K562 (cell line): ENCODE data around the gene MRPL2. TPM values are rescaled to one million over a fixed set of nuclear protein-coding genes. Genes with fewer than 3 reads are reported as not detected.

Experiments
- CC2D1A ChIP-seq: fragments of 450-650 bp; IDR thresholded peaks from 2 replicates; pipeline ENCODE4 v1.6.1; 2017; ENCODE audit warnings: mild to moderate bottlenecking
- FOXJ2 ChIP-seq: fragments of 200-800 bp; sonication (Bioruptor generic); IDR thresholded peaks from 2 replicates; pipeline ENCODE4 v1.6.1; 2016; ENCODE audit warnings: missing genetic modification characterization, missing compliant biosample characterization
- SMC3 ChIP-seq: conservative IDR thresholded peaks from 2 replicates; pipeline ENCODE4 v1.6.1; 2011; ENCODE audit warnings: low read depth, low read length, improper control_type of control experiment; ENCODE audit not compliant: insufficient read depth
- polyA plus RNA-seq, 8 experiments: library from polyadenylated mRNA; depleted of rRNA in 4 of 8; stranded (reverse) in 5 of 8; unstranded in 3 of 8; fragments of >200 nt; fragmentation: Nextera tagmentation in 2 of 8; fragmentation: Illumina TruSeq in 1 of 8; extraction: Ambion mirVana in 2 of 8; extraction: Trizol in 1 of 8; gene quantifications; 2 replicates each; pipeline versions ENCODE4 v1.2.1 to v1.2.3, GENCODE V29; 2011 to 2014; ENCODE audit warnings: inconsistent platforms in 1 of 8, missing spikeins in 1 of 8
- total RNA-seq, 7 experiments: library from RNA; depleted of rRNA in 6 of 7; stranded (reverse); fragments of >200 nt in 6 of 7; fragmentation: Illumina TruSeq in 2 of 7; extraction: Trizol in 2 of 7; gene quantifications; 2 replicates each; pipeline versions ENCODE4 v1.2.1 to v1.2.3, GENCODE V29; 2011 to 2021; ENCODE audit warnings: low replicate concordance in 1 of 7
- TF ChIP-seq, protein P1 (sequence below), 2 experiments: fragments of 450-650 bp in 1 of 2; sonication (generic) in 1 of 2; formaldehyde crosslinking in 1 of 2; IDR thresholded peaks; 2 replicates each; pipeline versions ENCODE4 v1.7.1 to v1.9.0; 2016 to 2022; ENCODE audit warnings: inconsistent platforms in 1 of 2, mild to moderate bottlenecking in 1 of 2, missing genetic modification reagents in 1 of 2
- TF ChIP-seq, protein P2 (sequence below): fragments of 200-800 bp; sonication (Bioruptor generic); IDR thresholded peaks from 2 replicates; pipeline ENCODE4 v1.6.1; 2017; ENCODE audit warnings: missing genetic modification characterization, missing compliant biosample characterization
- TF ChIP-seq, protein P3 (sequence below): conservative IDR thresholded peaks from 2 replicates; pipeline ENCODE4 v1.6.1; 2011; ENCODE audit warnings: low read depth, mild to moderate bottlenecking, low read length; ENCODE audit not compliant: control insufficient read depth
- TF ChIP-seq, protein P4 (sequence below), 3 experiments: IDR thresholded peaks in 2 of 3; conservative IDR thresholded peaks in 1 of 3; 2 replicates each; pipeline ENCODE4 v1.5.1; 2011 to 2012; ENCODE audit warnings: low read length in 3 of 3, mild to moderate bottlenecking in 3 of 3, control low read depth in 2 of 3, improper control_type of control experiment in 1 of 3, inconsistent platforms in 1 of 3, low read depth in 1 of 3, mixed read lengths in 1 of 3, moderate library complexity in 1 of 3; ENCODE audit not compliant: insufficient read depth in 2 of 3

The MRPL2 gene
- total and polyA plus RNA-seq, 9 of the 15 experiments (the other 6 are each of a cell fraction or from before 2014, with no cell fraction given): 63.1 to 262 (median 121) TPM

- TF ChIP-seq, protein P1, sequence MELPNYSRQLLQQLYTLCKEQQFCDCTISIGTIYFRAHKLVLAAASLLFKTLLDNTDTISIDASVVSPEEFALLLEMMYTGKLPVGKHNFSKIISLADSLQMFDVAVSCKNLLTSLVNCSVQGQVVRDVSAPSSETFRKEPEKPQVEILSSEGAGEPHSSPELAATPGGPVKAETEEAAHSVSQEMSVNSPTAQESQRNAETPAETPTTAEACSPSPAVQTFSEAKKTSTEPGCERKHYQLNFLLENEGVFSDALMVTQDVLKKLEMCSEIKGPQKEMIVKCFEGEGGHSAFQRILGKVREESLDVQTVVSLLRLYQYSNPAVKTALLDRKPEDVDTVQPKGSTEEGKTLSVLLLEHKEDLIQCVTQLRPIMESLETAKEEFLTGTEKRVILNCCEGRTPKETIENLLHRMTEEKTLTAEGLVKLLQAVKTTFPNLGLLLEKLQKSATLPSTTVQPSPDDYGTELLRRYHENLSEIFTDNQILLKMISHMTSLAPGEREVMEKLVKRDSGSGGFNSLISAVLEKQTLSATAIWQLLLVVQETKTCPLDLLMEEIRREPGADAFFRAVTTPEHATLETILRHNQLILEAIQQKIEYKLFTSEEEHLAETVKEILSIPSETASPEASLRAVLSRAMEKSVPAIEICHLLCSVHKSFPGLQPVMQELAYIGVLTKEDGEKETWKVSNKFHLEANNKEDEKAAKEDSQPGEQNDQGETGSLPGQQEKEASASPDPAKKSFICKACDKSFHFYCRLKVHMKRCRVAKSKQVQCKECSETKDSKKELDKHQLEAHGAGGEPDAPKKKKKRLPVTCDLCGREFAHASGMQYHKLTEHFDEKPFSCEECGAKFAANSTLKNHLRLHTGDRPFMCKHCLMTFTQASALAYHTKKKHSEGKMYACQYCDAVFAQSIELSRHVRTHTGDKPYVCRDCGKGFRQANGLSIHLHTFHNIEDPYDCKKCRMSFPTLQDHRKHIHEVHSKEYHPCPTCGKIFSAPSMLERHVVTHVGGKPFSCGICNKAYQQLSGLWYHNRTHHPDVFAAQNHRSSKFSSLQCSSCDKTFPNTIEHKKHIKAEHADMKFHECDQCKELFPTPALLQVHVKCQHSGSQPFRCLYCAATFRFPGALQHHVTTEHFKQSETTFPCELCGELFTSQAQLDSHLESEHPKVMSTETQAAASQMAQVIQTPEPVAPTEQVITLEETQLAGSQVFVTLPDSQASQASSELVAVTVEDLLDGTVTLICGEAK (IDR thresholded peaks at IDR 0.05): peak; percentile 39; the same call in 1 of the 2 replicates
- TF ChIP-seq, protein P1 (CRISPR knock-in tag; IDR thresholded peaks at IDR 0.05): no peak
- TF ChIP-seq SMC3 (peak; percentile 51), FOXJ2 (tag) (peak; percentile 75; the same call in 1 of the 2 replicates), CC2D1A (peak; percentile 72; the same call in 1 of the 2 replicates)
- TF ChIP-seq, protein P2, sequence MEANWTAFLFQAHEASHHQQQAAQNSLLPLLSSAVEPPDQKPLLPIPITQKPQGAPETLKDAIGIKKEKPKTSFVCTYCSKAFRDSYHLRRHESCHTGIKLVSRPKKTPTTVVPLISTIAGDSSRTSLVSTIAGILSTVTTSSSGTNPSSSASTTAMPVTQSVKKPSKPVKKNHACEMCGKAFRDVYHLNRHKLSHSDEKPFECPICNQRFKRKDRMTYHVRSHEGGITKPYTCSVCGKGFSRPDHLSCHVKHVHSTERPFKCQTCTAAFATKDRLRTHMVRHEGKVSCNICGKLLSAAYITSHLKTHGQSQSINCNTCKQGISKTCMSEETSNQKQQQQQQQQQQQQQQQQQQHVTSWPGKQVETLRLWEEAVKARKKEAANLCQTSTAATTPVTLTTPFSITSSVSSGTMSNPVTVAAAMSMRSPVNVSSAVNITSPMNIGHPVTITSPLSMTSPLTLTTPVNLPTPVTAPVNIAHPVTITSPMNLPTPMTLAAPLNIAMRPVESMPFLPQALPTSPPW: peak; percentile 22; the same call in 1 of the 2 replicates
- TF ChIP-seq, protein P3, sequence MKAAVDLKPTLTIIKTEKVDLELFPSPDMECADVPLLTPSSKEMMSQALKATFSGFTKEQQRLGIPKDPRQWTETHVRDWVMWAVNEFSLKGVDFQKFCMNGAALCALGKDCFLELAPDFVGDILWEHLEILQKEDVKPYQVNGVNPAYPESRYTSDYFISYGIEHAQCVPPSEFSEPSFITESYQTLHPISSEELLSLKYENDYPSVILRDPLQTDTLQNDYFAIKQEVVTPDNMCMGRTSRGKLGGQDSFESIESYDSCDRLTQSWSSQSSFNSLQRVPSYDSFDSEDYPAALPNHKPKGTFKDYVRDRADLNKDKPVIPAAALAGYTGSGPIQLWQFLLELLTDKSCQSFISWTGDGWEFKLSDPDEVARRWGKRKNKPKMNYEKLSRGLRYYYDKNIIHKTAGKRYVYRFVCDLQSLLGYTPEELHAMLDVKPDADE: no peak
- TF ChIP-seq, protein P4, sequence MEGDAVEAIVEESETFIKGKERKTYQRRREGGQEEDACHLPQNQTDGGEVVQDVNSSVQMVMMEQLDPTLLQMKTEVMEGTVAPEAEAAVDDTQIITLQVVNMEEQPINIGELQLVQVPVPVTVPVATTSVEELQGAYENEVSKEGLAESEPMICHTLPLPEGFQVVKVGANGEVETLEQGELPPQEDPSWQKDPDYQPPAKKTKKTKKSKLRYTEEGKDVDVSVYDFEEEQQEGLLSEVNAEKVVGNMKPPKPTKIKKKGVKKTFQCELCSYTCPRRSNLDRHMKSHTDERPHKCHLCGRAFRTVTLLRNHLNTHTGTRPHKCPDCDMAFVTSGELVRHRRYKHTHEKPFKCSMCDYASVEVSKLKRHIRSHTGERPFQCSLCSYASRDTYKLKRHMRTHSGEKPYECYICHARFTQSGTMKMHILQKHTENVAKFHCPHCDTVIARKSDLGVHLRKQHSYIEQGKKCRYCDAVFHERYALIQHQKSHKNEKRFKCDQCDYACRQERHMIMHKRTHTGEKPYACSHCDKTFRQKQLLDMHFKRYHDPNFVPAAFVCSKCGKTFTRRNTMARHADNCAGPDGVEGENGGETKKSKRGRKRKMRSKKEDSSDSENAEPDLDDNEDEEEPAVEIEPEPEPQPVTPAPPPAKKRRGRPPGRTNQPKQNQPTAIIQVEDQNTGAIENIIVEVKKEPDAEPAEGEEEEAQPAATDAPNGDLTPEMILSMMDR (IDR thresholded peaks at IDR 0.05 in 2 of 3, conservative IDR thresholded peaks at IDR 0.05 in 1 of 3; ENCODE audit: insufficient read depth in 2 of 3, low read depth in 1 of 3, low read length in 3 of 3): peak; percentile 69 to 94 (median 82)
Observed at GRCh38 chr6:43070028-43070632, 10.9 kb upstream of the MRPL2 start (continued).
